Astrocyte (in vitro differentiated cells and primary cell): ENCODE data around the gene CDKL2.

Experiments
- CTCF ChIP-seq: IDR thresholded peaks from 2 replicates; pipeline ENCODE4 v1.5.1; 2011; ENCODE audit warnings: low read depth, mild to moderate bottlenecking, inconsistent platforms, low read length, moderate library complexity; ENCODE audit not compliant: insufficient read depth
- EZH2 ChIP-seq: IDR thresholded peaks from 2 replicates; pipeline ENCODE4 v1.6.1; 2012; ENCODE audit warnings: mild to moderate bottlenecking, low read length, inconsistent platforms; ENCODE audit not compliant: insufficient read depth

GRCh38 chr4:75584067-75584466 is 46.3 kb downstream of the CDKL2 start:
- no peak for TF ChIP-seq CTCF
- TF ChIP-seq EZH2: no peak
